ENCODE results near the gene MBLAC1. TPM values are rescaled to one million over a fixed set of nuclear protein-coding genes. Genes with fewer than 3 reads are reported as not detected.
"Not testable (repeated sequence)": the region's sequence is repeated elsewhere in the genome, so short reads cannot be mapped to it uniquely, and the experiment has no call there.

The MBLAC1 gene
- total RNA-seq, 2 donors from 2014 or later, result 1.6 to 1.7 TPM

GRCh38 chr7:100119072-100119969 lies 7.4 kb upstream of the MBLAC1 start, which contains the start of the genes CNPY4 and TAF6:
TSS of gene CNPY4 (plus strand) at chr7:100119634. CDS start at chr7:100119745, 111 bp downstream.
TSS of gene TAF6 (minus strand) at chr7:100119358. CDS start at chr7:100114209, 5,149 bp downstream.
- intact Hi-C loops (cut with DNase I), result no loop called here
- peak; percentile 99 for DNase-seq (ENCODE audit: low spot score)

- intact Hi-C loops (cut with DNase I), result loop anchor here in 1 of 2 donors (5.0 kb wide), 1 partner anchor 1567 kb away; no protein-coding TSS in a partner anchor
- peak; percentile 87 for DNase-seq (ENCODE audit: low spot score)
Observed at GRCh38 chr7:100119970-100120732, 6.6 kb upstream of the MBLAC1 start.

GRCh38 chr7:100120733-100121036 lies 6.1 kb upstream of the MBLAC1 start:
- intact Hi-C loops (cut with DNase I), result loop anchor here in 1 of 2 donors (5.0 kb wide), 1 partner anchor 1567 kb away; no protein-coding TSS in a partner anchor
- no peak for DNase-seq (ENCODE audit: low spot score)

DNA sequence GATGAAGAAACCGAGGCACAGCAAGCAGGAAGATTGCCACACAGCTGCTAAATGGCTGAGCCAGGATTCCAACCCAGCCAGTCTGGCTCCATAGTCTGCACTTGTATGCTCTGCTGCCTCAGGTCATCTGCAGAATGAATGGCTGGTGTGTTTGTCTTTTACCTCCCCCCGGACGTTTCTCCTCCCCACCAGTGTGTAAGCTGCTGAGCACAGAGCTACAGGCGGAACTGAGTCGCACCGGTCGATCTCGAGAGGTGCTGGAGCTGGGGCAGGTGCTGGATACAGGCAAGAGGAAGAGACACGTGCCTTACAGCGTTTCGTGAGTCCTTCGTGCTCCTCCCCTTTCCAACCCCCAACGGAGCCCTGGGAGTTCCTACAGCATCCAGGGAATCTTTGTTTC lies 4.7 kb upstream of the MBLAC1 start:
- DNase-seq (ENCODE audit: low spot score), result no peak
- intact Hi-C loops (cut with DNase I), result loop anchor here in 1 of 2 donors (5.0 kb wide), 1 partner anchor 1565 kb away; no protein-coding TSS in a partner anchor

DNA sequence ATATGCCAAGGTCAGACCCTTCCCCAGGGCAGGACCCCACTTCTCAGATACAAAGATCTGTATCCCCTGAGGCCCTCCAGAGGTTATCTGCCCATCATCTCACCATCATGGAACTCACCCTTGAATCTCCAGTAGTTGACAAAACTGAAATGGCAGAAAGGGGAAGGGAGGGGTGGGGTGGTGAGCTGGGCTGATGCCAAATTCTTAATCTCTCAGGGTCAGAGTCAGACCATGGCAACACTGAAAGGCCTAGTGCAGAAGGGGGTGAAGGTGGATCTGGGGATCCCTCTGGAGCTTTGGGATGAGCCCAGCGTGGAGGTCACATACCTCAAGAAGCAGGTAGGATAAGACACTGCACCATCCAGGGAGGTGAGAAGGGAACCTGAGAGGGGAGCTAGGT lies 4.2 kb upstream of the MBLAC1 start:
- intact Hi-C loops (cut with DNase I), result loop anchor here in 1 of 2 donors (5.0 kb wide), 1 partner anchor 1565 kb away; no protein-coding TSS in a partner anchor
- no peak for DNase-seq (ENCODE audit: low spot score)

DNA sequence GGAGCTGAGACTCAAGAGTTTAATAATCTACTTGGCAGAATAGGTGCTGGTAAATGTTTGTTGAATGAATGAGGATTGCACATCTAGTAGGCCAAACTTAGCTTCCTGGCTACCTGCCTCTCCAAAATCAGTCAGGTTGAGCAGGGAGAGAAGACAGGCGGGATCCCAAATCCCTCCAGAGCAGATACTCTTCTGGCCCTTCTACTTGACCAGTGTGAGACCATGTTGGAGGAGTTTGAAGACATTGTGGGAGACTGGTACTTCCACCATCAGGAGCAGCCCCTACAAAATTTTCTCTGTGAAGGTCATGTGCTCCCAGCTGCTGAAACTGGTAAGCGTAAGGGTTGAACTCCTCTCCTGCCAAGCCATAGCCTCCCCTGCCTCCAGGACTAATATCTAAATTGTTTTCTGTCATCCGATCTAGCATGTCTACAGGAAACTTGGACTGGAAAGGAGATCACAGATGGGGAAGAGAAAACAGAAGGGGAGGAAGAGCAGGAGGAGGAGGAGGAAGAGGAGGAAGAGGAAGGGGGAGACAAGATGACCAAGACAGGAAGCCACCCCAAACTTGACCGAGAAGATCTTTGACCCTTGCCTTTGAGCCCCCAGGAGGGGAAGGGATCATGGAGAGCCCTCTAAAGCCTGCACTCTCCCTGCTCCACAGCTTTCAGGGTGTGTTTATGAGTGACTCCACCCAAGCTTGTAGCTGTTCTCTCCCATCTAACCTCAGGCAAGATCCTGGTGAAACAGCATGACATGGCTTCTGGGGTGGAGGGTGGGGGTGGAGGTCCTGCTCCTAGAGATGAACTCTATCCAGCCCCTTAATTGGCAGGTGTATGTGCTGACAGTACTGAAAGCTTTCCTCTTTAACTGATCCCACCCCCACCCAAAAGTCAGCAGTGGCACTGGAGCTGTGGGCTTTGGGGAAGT lies 2.2 kb upstream of the MBLAC1 start:
- intact Hi-C loops (cut with DNase I), result loop anchor here in 1 of 2 donors (5.0 kb wide), 1 partner anchor 1563 kb away; no protein-coding TSS in a partner anchor
- DNase-seq (ENCODE audit: low spot score), result no peak

- intact Hi-C loops (cut with DNase I), result no loop called here
- DNase-seq (ENCODE audit: low spot score), result no peak
Observed at GRCh38 chr7:100126239-100126930, 382 bp upstream of the MBLAC1 start.

DNA sequence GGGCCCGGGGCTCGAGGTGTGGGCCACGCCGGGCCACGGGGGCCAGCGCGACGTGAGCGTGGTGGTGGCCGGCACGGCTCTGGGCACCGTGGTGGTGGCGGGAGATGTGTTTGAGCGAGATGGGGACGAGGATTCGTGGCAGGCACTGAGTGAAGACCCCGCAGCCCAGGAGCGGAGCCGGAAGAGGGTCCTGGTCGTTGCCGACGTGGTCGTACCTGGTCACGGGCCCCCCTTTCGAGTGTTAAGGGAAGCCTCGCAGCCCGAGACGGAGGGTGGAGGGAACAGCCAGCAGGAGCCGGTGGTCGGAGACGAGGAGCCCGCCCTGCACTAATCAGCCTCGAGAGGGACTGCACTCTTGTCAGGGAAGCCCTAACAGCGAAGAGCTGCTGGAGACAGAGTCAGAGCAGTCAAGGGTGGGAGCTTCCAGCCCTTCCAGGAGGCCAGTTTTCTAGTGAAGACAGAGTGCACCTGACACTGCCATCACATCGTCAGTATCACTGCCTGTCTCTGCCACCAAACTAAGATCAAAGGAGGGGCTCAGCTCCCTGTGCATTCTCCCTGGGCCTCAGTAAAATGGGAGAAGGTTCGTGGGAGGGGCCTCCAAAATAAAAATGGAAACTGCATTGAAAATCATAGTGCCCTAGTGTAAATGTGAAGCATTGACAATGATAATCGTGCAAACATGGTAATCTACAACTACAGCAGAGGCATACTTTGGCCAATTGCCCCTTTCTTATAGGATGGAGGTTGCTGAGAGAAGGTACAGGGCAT lies 1.3 kb downstream of the MBLAC1 start:
- DNase-seq (ENCODE audit: low spot score), result peak; percentile 83
- intact Hi-C loops (cut with DNase I), result no loop called here

DNA sequence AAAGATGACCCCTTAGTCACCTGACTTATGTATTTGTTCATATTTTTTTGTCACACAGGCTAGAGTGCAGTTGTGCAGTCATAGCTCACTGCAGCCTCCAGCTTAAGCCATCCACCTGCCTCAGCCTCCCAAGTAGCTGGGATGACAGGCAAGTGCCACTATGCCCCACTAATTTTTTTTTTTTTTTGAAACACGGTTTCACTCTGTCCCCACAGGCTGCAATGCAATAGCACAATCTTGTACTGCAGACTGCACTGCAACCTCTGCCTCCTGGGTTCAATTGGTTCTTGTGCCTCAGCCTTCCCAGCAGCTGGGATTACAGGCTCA lies 1.8 kb downstream of the MBLAC1 start:
- no peak for DNase-seq (ENCODE audit: low spot score)
- intact Hi-C loops (cut with DNase I), result no loop called here

- intact Hi-C loops (cut with DNase I), result loop anchor here in 1 of 2 donors (5.0 kb wide), 1 partner anchor 92 kb away; no protein-coding TSS in a partner anchor
- not testable (repeated sequence) for DNase-seq (ENCODE audit: low spot score)
Observed at GRCh38 chr7:100130220-100130607, 3.4 kb downstream of the MBLAC1 start.

DNA sequence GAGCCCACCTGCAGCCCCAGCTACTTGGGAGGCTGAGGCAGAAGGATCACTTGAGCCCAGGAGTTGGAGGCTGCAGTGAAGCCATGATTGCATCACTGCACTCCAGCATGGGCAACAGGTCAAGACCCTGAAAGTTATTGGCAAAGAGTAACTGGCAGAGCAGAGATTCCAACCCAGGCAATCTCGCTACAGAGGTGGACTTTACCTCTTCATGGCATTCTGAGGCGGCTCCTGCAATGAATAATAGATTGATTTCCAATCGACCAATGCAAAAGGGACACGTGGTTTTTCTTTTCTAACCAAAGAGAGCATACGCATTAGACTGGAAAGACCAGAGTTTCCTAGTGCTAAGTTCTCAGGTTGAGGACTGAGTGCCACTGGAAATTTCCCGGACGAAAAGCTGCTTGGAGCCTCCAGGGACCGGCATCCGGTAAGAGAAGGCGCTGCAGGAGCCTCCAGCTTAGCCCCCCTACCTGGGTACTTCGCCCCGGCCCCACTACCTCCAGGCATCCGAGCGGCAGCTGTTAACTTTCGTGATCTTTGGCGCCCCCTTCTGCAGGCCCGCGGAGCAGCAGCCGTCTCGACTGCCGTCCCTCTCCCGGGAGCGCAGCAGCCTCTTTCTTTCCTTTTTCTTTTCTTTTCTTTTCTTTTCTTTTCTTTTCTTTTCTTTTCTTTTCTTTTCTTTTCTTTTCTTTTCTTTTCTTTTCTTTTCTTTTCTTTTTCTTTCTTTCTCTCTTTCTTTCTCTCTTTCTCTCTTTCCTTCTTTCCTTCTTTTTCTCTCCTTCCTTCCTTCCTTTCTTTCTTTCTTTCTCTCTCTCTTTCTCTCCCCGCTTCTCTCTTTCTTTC lies 4.1 kb downstream of the MBLAC1 start:
- intact Hi-C loops (cut with DNase I), result loop anchor here in 1 of 2 donors (5.0 kb wide), 1 partner anchor 91 kb away; no protein-coding TSS in a partner anchor
- peak; percentile 95 for DNase-seq (ENCODE audit: low spot score)

- intact Hi-C loops (cut with DNase I), result loop anchor here in 1 of 2 donors (5.0 kb wide), 1 partner anchor 90 kb away; no protein-coding TSS in a partner anchor
- no peak for DNase-seq (ENCODE audit: low spot score)
Observed at GRCh38 chr7:100132126-100132525, 5.4 kb downstream of the MBLAC1 start.

GRCh38 chr7:100132697-100133151 lies 6.0 kb downstream of the MBLAC1 start:
- intact Hi-C loops (cut with DNase I), result loop anchor here in 1 of 2 donors (5.0 kb wide), 1 partner anchor 90 kb away; no protein-coding TSS in a partner anchor

DNA sequence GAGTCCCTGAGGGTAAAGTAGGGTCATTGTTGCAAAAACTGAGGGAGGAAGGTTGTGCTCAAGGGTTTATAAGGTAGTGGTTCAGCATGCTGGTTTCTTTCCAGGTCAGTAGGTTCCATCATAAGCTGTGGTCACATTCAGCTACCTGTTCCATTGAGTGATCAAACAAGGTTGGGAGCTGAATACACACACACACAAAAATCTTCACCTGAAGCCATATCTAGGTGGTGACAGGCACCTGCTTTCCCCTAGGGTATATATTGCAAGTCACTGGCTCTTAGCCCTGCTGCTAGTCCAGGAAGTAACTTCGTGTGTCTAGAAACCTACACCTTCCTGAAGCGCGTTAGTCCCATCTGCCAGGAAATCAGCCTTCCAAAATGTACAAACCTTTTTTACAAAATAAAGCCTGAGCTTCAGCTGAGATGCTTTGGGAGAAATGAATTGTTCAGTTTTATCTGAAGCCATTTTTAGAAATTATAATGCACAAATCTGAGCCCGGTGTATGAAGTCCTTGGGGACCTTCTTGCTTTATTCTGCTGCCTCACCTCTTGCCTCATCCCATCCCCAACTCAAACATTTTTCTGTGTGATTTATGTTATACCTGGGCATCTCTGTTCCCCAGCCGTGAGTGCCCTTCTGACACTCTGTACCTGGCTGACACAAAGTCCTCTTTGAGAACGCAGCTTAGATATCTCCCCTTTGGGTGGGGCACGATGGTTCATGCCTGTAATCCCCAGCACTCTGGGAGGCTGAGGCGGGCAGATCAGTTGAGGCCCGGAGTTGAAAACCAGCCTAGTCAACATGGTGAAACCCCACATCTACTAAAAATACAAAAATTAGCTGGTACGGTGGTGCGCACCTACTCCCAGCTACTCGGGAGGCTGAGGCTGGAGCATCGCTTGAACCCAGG lies 11.3 kb downstream of the MBLAC1 start:
- intact Hi-C loops (cut with DNase I), result no loop called here
- DNase-seq (ENCODE audit: low spot score), result no peak

More at GRCh38 chr7:100132697-100133151, 6.0 kb downstream of the MBLAC1 start:
- DNase-seq (ENCODE audit: low spot score), result no peak

GRCh38 chr7:100141555-100141949 lies 14.8 kb downstream of the MBLAC1 start:
- intact Hi-C loops (cut with DNase I), result no loop called here
- DNase-seq (ENCODE audit: low spot score), result no peak
